Gastrocnemius medialis (tissue), 4 donors: ENCODE data around the gene IMMT.

Experiments used
- POLR2A ChIP-seq, 2 donors: fragments of 450-650 bp; IDR thresholded peaks; one replicate each; pipeline ENCODE4 v1.6.1; 2017; ENCODE audit warnings: antibody characterized with exemption in 2 of 2, mild to moderate bottlenecking in 2 of 2, moderate library complexity in 2 of 2
- TF ChIP-seq, protein P1 (sequence below), 5 experiments: fragments of 450-650 bp in 3 of 5; fragments of 200-600 bp in 2 of 5; sonication (generic) in 2 of 5; IDR thresholded peaks in 4 of 5; conservative IDR thresholded peaks in 1 of 5; 1 replicate in 4 of 5; 2 replicates in 1 of 5; pipeline ENCODE4 v1.5.1; 2016 to 2019; ENCODE audit warnings: antibody characterized with exemption in 5 of 5, mild to moderate bottlenecking in 3 of 5, moderate library complexity in 3 of 5

DNA sequence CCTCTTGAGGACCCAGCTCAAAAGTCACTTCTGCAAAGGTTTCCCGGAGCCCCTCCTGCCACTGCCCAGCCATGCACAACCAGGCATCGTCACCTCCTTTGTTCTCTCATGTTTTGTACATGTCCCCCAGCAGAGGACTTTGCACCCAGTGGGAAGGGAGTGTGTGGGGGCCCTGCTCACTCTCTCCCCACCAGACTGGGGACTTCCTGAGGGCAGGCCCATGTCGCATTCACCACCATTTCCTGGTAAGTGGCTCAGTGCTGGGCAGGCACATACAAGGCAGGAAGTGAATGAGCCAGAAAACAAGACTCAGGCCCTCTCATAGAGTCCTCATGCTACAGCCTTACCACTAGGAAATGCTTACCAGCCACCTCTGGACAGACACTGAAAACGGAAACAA, 22.9 kb upstream of the IMMT start:
- TF ChIP-seq POLR2A (IDR thresholded peaks at IDR 0.05) = no peak
- TF ChIP-seq, protein P1, sequence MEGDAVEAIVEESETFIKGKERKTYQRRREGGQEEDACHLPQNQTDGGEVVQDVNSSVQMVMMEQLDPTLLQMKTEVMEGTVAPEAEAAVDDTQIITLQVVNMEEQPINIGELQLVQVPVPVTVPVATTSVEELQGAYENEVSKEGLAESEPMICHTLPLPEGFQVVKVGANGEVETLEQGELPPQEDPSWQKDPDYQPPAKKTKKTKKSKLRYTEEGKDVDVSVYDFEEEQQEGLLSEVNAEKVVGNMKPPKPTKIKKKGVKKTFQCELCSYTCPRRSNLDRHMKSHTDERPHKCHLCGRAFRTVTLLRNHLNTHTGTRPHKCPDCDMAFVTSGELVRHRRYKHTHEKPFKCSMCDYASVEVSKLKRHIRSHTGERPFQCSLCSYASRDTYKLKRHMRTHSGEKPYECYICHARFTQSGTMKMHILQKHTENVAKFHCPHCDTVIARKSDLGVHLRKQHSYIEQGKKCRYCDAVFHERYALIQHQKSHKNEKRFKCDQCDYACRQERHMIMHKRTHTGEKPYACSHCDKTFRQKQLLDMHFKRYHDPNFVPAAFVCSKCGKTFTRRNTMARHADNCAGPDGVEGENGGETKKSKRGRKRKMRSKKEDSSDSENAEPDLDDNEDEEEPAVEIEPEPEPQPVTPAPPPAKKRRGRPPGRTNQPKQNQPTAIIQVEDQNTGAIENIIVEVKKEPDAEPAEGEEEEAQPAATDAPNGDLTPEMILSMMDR (IDR thresholded peaks at IDR 0.05 in 4 of 5, conservative IDR thresholded peaks at IDR 0.05 in 1 of 5) = no peak
